Stimulated activated CD4-positive, alpha-beta T cell treated with anti-CD3 and anti-CD28 coated beads, Interleukin-12 subunit alpha, Interleukin-12 subunit beta, amount 100 ng/mL, for 24 hours (primary cell): Measurements from ENCODE around the gene PARVA.

Source experiments
- DNase-seq, 2 experiments: peaks; one replicate each; pipeline ENCODE4 v3.0.0-alpha.2; 2020; ENCODE audit warnings: low read depth in 2 of 2

Gene PARVA

GRCh38 chr11:12526789-12527188 lies 149.4 kb downstream of the PARVA start:
- DNase-seq, result no peak

GRCh38 chr11:12528487-12528886 lies 151.1 kb downstream of the PARVA start:
- no peak for DNase-seq

- no peak for DNase-seq
These were observed 151.7 kb downstream of the PARVA start for GRCh38 chr11:12529041-12529440.

GRCh38 chr11:12529793-12530192 lies 152.4 kb downstream of the PARVA start:
- no peak for DNase-seq

- no peak for DNase-seq
These were observed 153.6 kb downstream of the PARVA start for GRCh38 chr11:12531020-12531419.

- DNase-seq, result no peak
These were observed 154.3 kb downstream of the PARVA start for GRCh38 chr11:12531681-12532080.

GRCh38 chr11:12532580-12532979 lies 155.2 kb downstream of the PARVA start:
- no peak for DNase-seq

GRCh38 chr11:12534549-12534948 lies 157.2 kb downstream of the PARVA start:
- DNase-seq, result no peak

- no peak for DNase-seq
These were observed 157.9 kb downstream of the PARVA start for GRCh38 chr11:12535321-12535720.

GRCh38 chr11:12536566-12536965 lies 159.2 kb downstream of the PARVA start:
- DNase-seq, result no peak

- no peak for DNase-seq
These were observed 160.5 kb downstream of the PARVA start for GRCh38 chr11:12537778-12538401.

- DNase-seq, result no peak
These were observed 161.6 kb downstream of the PARVA start for GRCh38 chr11:12538889-12539421.

GRCh38 chr11:12539572-12539971 lies 162.2 kb downstream of the PARVA start:
- DNase-seq, result no peak

- DNase-seq, result no peak
These were observed 162.8 kb downstream of the PARVA start for GRCh38 chr11:12540075-12540680.

- no peak for DNase-seq
These were observed 163.7 kb downstream of the PARVA start for GRCh38 chr11:12540913-12541582.

GRCh38 chr11:12541583-12542151 lies 164.3 kb downstream of the PARVA start:
- no peak for DNase-seq

- DNase-seq, result no peak
These were observed 165.0 kb downstream of the PARVA start for GRCh38 chr11:12542186-12542935.

GRCh38 chr11:12543596-12544415 lies 166.4 kb downstream of the PARVA start:
- no peak for DNase-seq

- no peak for DNase-seq
These were observed 167.8 kb downstream of the PARVA start for GRCh38 chr11:12544986-12545775.

GRCh38 chr11:12546122-12546521 lies 168.8 kb downstream of the PARVA start:
- DNase-seq, result no peak
